Activated T-cell treated with anti-CD3 and anti-CD28 coated beads for 1 hour (primary cell): ENCODE measurements around the gene MED31.
"Not testable (repeated sequence)": the region's sequence is repeated elsewhere in the genome, so short reads cannot be mapped to it uniquely, and the experiment has no call there.

Experiments used
- DNase-seq: peaks from one replicate; pipeline ENCODE4 v3.0.0-alpha.2; 2020; ENCODE audit warnings: low read depth

The MED31 gene

GRCh38 chr17:6677158-6677831 lies 25.9 kb upstream of the MED31 start:
- DNase-seq, result no peak

DNA sequence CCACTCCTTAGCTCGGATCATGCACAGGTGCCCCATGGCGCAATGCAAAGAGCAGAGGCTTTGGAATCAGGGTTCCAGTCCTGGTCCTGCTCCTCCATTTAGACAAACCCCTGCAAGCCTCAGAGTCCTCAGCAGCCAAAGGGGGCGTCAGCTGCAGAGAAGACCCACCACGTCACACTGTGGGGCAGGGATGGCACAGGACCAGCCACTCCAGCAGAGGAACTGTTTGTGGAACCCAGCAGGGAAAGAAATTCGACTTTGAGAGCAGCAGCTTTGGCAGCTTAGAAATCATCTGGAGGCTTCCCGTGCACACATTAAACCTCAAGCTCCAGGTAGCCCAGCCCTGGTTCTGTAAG lies 25.4 kb upstream of the MED31 start:
- DNase-seq, result no peak

GRCh38 chr17:6675201-6675825 lies 23.9 kb upstream of the MED31 start:
- no peak for DNase-seq

DNA sequence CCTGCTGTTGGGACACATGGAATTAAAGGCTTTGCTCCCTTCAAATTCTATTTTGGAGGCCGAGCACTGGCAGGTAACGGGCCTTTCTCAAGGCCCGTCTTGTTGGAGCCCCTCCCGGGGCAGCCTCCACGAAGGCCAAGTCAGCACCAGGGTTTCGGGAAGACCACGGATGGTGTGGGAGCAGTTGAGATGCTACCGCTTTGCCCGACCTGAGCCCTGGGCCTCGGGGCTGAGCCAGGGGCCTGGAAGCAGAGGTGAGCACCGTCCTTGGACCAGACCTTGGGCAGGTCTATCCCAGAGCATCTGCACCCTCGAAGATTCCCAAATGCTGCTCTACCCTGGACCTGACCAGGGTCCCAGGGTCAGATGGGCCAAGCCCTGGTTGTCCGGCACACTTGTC lies 23.2 kb upstream of the MED31 start:
- no peak for DNase-seq

DNA sequence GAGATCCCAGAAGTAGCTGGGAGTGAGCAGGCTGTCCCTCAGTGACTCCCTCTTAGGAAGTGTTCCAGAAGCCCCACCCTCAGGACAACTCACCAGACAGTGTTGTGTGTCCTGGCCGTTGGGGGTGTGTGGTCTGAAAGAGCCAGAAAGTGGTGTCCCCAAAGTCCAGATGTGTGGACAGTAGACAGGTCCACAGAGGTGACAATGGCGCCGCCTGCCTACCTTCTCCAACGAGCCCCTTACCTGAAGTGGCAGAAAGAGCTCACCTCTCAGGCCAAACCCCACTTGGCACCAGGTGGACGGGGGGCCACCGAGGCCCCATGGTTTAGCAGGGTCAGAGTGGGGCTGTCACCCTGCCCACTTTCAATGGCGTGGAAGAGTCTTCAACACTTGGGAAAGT lies 20.0 kb upstream of the MED31 start:
- no peak for DNase-seq

- DNase-seq, result no peak
These were observed 19.6 kb upstream of the MED31 start for GRCh38 chr17:6670999-6671398.

GRCh38 chr17:6670571-6670970 lies 19.2 kb upstream of the MED31 start:
- DNase-seq, result no peak

DNA sequence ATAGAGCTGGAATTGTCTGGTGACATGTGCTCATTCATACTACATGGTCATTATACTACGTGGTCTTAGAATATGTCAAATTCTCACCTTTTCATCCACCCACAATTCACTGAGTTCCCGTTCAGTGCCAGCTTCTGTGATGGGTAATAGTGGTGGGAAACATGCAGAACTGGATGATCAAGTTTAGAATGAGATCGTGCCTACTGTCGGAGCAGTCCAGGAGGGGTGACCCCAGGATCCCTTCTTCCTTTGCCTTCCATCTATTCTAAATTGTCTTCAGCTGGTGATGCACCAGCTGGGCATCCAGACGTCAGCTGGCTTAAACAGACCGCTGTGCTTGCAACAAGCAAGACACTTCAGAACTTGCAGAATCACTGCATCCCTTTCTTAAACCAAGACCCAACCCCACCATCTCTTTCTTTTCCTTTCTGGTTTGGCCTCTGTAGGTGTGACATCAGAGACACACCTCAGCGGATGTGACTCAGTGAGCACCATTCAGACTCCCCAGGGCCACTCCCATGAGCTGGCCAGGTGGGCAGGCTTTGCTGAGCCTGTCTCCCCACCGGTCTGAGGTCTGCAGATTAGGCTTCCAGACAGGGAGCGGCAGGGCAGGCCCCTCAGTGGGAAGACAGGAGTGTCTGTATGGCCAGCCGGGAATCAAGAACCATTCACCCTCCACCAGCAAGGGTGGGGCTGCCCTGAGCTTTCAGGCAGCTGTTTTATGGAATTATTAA lies 18.2 kb upstream of the MED31 start:
- DNase-seq, result no peak

GRCh38 chr17:6668727-6669425 lies 17.5 kb upstream of the MED31 start:
- no peak for DNase-seq

GRCh38 chr17:6668219-6668618 lies 16.8 kb upstream of the MED31 start:
- no peak for DNase-seq

GRCh38 chr17:6667516-6667915 lies 16.1 kb upstream of the MED31 start:
- DNase-seq, result no peak

DNA sequence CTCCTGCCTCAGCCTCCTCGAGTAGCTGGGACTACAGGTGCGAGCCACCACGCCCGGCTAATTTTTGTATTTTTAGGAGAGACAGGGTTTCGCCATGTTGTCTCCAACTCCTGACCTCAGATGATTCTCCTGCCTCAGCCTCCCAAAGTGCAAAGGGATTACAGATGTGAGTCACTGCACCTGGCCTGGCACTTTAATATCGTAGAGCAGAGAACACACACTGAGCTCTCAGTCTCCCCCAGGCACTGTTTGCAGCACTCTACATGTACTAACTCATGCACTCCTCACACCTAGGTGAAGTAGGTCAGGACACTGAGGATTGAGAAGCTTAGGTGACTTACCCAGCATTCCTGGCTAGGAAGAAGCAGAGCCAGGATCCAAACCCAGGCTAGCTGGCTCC lies 15.2 kb upstream of the MED31 start:
- no peak for DNase-seq

DNA sequence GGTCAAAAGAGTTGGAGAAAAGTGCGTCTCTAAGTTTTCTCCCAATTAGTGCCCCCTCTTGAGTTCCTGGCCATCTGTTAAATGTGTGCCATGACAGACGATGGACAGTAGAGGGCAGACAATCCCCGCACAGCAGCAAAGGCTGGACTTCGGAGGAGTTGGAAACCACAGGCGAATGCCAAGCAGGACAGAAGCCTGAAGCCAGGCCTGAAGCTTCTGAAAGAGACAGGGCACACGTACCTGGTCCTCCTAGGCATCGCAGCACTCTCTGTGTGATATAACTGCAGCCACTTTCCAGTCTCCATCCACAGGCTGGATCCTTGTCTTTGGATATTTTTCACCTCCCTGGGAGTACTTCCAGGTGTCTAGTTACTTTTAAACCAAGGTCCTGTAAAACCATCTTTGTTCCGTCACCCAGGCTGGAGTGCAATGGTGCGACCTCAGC lies 14.7 kb upstream of the MED31 start:
- DNase-seq, result peak; percentile 22

GRCh38 chr17:6663200-6663599 lies 11.8 kb upstream of the MED31 start:
- not testable (repeated sequence) for DNase-seq

DNA sequence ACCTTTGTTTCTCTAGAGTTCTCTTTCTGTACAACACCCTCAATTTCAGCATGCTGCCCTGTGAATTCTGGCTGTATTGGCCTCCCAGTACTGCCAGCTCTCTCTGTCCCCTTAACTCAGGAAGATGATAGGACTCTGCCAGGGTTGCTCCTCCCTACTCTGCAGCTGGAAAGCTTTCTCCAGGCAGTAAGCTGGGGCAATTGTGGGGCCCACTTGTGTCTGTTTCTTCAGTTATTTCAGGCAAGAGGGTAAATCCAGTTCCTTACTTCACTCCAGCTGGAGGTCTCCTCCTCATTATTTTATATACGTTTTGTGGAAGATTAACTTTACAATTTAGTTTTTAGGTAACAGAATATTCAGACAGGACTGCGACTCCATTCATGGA lies 10.1 kb upstream of the MED31 start:
- no peak for DNase-seq

DNA sequence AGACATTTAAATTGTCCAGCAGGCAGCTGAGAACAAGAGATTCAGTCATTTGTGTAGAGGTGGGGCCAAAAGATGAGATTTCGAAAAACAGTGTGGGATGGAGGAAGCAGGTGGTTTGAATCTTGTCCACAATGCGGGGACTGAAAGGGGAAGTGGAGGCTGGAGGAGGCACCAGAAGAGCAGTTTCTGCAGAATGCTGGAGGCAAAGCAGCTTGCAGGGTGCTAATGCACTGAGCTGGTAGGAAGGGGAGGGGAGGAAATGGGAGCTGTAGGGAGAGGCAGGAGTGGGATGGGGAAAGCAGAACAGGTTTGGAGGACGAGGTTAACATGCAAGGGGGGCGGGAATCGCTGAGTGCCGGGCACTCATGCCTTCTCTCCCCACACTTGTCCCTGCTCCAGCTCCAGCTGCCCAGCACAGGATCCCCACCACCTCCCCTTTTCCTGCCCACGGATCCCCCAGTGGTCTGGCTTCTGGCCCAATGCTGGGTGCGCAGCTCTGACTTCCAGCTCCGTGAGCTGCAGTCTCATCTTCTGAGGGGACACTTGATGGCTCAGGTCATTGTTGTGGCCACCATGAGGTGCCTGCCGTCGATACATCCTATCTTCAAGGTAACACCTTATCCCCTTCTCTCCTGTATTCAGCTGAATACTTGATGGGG lies 9.5 kb upstream of the MED31 start:
- DNase-seq, result no peak

DNA sequence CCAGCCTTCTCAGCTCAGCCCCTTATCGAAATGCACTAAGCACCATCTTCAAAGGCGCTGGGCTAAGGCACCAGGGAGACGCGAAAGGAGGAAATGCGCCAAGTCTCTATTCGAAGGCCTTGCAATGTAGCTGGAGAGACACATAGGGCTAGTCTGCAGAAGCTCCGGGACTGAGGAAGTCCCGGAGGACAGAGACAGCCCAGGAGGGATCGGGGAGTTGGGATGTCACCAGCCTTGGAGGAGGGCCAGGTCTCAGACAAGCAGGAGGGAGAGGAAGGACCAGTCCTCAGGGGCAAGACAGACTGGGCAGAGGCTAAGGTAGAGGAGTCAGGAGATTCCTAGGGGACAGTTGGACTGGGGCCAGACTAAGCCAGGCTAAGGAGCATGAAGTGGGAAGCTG lies 8.7 kb upstream of the MED31 start:
- DNase-seq, result no peak

- not testable (repeated sequence) for DNase-seq
These were observed 7.0 kb upstream of the MED31 start for GRCh38 chr17:6658411-6658810.

DNA sequence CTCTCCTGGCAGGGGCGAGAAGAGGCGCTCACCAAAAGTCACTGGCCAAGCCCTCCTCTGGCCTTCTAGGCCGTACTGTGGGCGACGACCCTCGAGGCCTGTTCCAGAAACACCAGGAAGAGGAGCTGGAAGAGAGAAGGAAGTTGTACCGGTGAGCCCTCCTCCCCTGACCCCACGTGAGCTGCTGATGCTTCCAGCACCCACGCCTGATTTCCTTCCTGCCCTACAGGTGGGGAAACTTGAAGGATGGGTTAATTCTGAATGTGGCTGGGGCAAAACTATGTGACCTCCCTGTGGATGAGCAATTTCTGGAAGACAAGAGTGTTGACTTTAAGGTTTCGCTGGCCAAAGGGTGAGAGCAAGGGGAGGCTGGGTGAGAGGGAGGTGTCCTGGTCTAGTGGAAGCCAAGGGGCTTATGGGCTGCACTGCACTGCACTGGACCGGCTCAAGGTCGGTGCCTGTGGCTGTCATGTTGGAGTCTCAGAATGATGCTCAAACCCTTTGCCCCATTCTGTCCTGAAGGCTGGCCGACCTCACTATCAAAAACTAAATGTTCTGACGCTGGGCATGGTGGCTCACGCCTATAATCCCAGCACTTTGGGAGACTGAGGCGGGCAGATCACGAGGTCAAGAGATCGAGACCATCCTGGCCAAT lies 6.4 kb upstream of the MED31 start:
- no peak for DNase-seq

DNA sequence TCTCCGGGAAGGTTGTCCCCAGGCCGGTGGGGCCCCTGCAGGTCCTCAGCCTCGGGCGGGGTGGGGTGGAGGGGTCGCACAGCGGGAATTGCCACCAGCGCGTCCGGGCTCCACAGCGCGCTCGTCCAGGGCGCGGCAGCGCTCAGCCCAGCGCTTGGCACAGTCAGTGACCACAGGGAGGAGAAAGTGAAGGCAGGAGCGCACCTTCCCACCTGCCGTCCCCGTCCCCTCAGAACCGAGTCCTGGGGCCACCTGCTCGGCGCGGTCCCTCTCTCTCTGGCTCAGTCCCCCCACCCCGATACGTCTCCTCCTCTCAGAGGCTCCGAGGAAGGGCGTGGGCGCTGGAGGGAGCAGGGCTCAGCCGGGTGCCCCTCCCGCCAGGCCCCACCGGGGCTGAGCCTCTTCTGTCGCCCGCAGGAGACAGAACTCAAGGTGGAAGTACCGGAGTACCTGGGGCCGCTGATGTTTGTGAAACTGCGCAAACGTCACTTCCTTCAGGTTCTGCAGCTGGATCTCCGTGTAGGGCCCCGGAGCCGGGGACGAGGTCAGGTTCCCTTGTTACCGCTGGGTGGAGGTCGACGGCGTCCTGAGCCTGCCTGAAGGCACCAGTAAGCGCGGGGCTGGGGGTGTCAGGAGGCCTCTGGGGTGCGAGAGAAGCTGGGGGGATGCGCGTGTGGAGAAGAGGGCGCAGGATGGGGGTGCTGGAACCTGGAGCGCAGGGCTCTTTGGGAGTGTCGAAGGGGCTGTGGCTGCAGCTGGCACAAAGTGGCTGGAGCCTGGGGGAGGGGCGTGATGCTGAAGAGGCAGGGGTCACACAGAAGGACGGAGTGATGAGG lies 5.6 kb upstream of the MED31 start:
- peak; percentile 51 for DNase-seq
